Inflammatory macrophage treated with lipopolysaccharide for 4 hours (primary cell): ENCODE measurements around the gene NOM1.

Source experiments
- DNase-seq: peaks from one replicate; pipeline ENCODE4 v3.0.0-alpha.2; 2020

Gene NOM1

DNA sequence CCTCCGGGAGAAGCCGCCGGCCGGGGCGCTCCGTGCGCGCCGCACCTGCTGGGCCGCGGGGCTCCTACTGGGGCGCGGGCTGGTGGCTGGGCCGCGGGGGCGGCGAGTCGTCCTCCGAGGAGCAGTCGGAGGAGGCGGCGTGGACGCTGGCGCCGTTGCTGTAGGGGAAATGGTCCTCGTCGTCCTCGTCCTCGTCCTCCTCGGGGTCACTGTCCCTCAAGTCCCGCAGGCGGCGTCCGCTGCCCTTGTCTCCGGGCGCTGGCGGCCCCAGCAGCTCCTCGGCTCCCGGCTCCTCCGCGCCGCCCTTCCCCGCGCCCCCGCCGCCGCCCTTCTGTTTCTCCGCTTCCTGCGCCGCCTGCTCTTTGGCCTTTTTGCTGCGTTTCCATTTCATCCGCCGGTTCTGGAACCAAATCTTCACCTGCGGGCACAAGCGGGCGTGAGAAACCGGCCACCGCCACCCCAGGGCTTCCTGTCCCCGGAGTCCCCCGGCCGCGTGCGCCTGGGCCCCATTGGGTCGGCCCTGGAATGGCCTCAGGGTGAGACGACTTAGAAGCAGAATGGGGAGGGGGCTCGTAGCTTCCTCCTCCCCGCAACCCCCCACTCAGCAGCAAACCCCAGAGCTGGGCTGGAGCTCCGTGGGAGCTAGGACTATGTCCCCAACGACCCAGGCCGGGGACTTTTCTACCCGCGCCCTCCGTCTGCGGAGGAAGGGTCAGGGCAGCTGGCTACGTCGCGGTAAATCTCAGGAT, 56.1 kb downstream of the NOM1 start:
- no peak for DNase-seq

DNA sequence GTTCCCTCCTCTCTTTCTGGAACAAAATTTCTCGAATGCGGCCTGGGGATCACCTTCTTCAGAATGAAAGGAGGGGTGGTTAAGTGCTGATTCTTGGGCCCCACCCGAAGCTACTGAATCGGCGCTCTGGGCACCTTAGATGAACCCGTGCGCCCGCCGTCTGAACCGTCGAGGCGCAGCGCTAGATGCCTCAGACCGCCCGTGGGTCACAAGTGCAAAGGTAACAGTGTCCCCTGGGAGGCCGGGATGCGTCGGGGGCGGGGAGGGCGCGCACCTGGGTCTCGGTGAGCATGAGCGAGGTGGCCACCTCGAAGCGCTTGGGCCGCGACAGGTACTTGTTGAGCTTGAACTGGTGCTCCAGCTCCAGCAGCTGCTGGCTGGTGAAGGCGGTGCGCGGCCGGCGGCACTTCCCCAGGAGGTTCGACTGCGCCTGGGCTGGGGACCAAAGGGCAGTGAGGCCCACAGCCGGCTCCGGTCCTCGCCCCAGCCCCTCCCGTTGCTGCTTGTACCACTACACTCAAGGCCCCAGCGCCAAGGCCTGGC, 56.8 kb downstream of the NOM1 start:
- DNase-seq: no peak

DNA sequence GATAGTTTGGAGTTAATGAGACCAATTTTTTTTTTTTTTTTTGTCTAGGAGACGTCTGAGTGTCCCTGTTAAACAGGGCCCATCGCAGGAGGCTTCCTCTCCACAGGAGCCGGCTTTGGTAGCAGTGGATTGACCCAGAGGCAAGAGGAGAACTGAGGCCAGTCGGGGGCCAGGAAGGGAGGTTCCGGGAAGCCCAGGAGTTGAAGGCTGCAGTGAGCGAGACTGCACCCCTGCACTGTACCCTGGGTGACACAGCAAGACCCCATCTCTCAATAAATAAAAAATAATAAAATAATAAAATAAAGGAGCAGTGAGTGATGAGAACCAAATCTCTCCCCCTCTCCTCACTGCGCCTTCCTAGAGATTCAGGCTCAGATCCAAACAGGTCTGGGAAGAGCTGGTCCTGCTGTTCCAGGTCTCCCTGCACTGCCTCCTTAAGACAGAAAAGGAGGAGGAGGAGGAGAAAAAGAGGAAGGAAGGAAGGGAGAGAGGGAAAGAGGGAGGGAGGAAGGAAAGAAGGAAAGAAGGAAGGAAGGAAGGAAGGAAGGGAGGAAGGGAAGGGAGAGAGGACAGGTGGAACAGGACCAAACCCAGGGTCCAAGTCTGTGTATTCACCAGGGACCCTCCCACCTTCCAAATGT, 57.4 kb downstream of the NOM1 start:
- no peak for DNase-seq

DNA sequence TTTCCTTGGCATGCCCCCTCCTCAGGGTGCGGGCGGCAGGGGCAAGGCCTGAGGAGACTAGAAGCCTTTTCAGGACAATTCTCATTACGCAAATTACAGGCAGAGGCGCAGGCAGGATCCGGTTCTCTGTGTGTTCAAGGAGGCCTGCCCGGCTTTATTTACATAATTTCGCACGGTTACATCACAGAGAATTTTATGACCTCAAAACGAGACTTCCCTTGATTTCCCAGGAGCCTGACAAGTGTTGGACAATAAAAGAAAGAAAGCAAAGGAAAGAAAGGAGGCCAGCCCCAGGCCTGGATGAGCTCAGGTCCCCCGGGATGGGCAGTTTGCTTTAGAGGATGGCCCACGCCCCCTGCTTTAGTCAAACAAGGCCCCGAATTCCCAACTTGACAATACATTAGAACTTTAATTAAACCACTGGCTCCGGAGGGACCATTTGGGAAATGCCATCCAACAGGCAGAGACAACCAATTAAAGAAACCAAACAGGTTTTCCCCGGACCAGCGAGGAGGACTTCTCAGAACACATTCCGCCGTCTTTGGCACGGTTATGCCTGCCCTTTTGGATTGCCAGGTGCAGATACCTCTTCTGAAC, 58.1 kb downstream of the NOM1 start:
- no peak for DNase-seq

DNA sequence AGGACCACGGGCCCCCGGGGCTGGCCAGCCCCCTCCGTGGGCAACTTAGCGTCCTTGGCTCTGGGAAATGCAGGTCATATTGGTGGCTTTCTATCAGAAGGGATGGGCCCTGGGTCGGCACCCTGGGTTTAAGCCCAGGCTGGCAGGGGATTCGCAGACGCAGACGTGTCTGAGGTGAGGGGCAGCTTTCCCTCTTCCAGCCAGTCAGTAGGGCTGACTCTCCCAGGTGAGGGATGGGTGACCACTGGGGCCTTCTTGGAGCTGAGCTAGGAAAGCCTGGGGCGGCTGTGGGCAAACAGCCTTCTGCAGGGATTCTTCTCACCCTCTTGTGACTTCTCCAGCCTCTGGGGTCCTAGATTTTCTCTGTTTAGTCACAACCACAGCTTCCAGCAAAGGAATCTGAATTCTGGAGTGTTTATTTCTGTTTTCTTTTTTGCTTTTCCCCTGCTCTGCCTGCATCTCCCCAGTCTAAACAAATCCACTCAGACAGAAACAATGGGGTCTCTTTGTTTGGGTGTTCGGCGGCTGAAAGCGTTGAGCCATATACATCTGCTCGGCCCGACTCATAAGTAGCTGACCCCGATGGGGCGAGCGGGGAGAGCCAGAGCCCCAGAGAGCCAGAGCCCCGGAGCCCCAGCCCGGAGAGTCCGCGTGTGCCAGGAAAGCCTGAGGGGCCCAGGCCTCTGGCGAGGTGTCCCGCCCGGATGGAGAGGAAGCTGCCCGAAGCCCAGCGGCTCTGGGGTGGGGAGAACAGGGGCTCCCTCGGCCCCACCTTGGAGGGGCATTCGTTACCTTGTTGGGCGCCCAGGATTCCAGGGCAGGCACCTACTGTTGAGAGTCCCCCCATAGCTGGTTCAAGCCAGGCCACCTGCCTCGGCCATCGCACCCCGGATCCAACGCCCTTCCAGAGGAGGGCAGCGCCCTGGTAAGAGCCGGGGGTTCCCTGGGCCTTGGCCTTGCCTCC, 59.0 kb downstream of the NOM1 start:
- DNase-seq: no peak

DNA sequence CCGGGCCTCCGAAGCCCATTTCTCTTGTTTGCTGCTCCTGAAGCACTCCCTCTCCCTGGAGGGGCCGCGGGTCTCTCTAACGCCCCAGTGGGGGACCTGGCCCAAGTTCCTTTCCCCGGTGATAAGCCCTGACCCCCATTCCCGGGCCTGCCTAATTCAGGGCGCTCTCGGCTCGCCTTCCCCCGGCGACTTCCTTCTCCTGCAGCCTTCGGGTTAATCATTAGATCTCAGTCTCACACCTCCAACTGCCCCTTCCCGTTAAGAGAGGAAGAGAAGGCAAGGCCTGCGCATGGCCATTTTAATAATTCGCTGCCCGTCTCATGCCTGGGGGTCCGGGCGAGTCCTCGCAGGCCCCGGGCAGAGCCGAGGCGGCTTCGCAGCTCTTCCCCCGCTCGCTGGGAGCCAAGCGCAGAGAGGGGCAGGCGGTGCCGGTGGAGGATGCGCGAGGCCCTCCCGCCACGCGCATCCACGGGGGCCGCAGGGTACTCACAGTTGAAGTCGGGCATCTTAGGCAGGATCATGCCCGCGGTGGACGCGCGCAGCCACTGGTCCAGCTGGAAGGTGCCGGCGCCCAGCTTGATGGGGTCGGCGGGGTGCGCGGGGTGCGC, 59.8 kb downstream of the NOM1 start:
- DNase-seq: no peak

DNA sequence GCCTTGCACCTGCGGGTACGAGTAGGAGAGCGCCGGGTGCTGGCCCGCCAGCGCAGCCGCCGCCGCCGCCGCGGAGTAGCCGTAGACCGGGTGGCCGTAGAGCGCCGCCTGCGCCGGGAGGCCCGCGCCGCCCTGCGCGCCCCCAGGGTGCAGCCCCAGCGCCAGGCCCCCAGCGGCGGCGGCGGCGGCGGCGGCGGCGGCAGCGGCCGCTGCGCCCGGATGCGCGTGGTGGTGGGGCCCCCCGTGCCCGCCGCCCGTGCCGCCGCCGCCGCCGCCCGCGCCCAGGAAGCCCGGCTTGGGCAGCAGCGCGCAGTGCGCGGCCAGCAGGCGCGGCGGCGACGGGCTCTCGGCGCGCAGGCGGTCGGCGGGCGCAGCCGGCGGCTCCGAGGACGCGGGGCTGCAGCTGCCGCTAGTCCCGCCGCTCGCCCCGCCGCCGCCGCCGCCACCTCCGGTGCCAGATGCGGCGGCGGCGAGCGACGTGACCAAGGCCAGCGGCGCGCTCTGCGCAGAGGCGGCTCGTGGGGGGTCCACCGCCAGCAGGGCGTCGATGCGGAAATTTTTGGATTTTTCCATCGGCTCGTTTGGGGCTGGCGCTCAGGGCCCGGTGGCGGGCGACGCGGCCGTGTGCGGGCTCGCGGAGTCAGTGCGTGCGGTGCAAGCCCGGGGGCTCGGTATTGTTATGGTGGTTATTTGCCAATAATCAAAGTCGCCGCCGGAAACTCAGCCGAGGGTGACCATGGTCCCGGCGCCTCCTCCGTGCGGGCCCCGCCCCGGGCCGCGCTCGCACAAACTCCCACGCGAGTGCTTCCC, 60.5 kb downstream of the NOM1 start:
- no peak for DNase-seq

DNA sequence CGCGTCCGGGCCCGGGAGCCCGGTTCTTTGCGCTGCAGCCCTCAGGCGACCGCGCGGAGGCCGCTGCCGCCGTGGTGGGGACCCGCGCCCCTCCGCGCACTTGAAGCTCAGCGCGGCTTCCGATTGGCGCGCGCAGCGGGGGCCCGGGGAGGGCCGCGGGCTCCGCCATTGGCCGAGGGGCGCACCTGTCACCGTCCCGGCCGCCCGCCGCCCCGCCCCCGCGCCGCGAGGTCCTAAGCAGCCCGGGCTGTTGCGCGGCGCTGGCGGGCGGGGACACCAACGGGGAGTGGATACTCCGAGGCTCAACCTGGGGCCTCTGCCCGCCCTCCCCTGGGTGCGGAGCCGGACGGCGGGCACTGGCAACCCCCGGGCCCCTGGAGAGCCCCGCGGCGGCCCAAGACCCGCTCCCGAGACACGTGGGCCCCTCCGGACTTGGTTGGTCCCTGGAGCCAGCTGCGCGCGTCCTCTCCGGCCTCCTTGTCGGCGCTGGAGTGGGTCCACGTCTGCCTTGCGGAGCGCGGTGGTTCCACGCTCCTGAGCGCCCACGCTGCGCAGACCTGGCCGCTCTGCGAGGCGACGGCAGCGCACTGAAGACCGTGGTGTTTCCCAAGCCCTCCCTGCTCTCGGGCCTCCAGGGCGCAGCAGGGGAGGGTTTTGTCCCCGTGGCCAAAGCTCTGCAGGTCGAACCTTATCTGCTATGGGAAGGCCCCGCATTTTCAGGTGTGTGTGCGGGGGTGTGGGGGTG, 61.2 kb downstream of the NOM1 start, which contains the start of gene MNX1:
Gene MNX1 (minus strand): TSS at position 76 of the 745 bp plus-strand sequence. CDS start 313 bp downstream, outside the sequence.
- no peak for DNase-seq

DNA sequence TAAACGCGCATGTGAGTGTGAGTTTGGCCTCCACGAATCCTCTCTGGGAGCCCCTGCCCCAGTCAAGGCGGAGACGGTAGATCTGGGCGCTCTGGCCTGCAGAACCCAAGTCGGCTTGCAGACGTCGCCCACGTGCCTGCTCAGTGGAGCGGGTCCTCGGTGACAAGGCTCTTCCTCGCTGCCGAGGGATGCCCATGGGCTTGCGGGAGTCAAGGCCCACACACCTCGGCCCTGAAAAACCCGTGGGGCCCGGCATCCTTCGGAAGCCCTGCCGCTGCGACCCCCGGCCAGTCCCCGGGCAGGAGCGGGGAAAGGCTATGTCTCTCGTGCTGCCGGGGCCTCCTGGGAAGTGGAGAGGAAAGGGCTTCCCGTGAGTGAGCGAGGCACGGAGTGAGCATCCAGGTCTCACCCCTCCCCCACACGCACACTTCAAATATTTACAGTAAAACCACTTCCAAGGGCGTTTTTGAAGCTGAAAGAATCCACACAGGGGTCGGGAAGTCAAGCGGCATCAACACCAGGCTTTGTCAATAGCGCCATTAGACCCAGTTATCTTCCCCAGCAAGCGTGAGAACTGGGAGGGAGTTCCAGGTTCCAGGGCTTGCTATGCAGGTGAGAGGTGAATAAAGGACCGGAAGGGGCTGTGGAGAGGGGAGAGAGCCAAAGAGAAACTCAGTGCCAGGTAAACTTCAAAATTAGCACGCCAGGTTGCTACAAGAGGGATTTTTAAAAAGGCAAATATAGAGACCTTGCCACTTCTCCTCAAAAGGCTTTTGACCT, 62.0 kb downstream of the NOM1 start:
- DNase-seq: no peak

DNA sequence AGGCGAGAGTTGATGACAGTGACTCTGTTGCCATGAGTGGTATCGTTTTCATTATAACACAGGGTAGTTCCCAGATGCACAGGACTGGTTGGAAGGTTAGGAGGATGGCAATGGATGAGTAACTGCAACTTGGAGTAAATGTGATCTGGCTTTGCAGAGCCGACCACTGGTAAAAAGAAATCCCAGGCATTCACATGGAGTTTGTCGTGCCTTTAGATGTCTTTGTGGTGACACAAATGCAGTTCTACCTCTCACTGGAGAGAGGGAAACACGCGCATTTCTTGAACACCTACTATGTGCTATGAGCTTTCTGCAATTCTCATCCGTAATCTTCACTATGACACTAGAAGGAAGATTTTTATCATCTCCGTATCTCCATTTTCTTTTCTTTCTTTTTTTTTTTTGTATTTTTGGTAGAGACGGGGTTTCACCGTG, 62.6 kb downstream of the NOM1 start:
- DNase-seq: no peak

DNA sequence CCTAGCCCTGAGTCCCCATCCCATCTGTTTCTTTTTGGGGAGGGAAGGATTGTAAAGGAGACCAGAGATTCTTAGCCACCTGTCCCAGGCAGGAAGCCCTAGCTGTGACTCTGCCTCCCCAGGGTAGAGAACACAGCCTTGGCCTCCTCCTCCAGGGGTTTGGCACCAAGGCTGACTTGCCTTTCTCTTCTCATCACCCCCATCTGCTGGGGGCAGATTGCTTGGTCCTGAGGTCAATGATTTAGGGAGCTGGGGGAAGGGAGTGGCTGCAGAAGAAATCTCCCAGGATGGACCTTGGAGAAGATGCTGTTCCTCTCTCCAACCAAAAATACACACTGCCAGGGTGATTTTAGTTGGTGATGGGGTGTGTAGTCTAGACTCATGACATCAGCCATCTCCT, 63.6 kb downstream of the NOM1 start:
- DNase-seq: no peak

DNA sequence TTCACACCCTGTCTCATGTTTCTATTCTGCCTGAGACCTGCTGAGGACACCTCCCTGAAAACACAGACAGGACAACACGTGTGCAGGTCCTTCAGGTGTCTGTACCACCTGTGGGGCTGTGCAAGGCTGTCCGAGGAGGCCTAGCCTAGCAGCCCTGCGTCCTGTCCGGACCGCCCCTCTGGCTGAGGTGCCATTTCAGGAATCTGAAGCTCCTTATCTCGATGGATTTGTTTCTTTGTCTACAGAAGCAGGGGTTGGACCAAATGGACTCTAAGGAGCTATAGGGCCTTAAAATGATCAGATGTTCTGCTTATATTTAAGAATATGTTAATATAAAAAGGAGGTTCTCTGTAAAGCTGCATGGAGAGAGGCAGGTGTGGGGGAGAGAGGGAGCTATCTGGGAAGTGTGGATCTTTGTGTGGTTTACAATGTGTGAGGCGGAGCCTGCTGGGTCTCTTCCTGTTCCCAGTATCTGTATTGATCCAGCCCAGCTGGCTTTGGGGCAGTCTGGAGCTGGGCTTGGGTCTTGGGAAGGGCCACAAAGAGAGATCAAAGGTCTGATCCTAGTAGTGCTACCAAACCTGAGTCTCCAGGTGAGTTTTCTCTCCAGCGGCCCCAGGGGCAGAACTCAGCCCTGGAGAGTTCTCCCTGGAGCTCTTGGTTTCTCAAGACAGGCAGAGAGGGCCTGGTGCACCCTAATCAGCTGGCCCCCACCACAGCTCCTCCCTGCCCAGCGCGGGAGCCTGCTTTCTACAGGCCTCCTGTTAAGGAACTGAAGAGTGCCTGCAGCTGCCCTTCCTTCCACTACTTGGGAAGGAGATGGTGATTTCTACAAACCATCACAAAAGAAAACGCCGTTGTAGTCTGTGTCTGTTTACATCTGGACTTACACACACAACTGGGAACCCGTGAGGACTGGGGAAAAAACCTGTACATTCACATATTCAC, 64.4 kb downstream of the NOM1 start:
- DNase-seq: no peak

DNA sequence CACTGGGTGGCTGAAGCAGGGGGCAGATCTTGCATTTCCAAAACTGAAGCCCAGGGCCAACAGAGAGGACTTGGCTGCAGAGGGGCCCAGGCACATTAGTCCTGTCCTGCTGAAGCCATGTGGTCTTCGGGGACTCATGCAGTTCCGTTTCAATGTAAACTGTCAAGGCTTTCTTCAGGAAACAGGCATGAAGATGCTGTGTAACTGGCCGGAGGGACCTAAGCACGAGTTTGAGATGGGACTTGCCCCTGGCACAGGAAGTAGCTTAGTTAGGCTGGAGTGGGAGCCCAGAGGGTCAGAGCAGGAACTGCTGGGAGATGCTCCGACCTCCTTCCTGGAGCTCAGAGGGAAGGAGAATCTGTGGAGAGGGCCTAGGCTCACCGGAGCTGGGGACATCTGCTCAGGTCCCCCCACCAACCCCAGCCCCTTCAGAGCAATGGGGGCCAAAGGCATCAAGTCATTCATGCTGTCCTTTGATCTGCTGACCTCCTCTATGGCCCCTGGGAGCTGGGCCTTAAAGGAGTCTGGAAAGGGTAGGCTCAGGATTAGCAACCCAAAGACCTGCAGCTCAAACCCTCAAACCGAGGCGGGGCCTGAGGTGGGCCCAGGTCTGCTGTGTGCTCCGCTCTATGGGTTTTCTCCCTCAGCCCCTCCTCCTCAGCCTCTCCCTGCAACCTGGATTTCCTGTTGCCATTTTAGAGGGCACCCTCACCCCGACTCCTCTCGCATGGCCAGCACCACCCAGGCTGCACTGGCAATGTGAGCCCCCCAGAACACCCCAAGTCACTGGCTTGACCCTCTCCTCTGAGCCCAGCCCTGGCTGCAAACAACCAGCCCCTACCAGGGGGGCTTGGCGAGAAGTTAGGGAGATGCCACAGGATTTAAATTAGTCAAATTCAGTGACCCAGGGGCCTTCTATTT, 65.4 kb downstream of the NOM1 start:
- DNase-seq: no peak

DNA sequence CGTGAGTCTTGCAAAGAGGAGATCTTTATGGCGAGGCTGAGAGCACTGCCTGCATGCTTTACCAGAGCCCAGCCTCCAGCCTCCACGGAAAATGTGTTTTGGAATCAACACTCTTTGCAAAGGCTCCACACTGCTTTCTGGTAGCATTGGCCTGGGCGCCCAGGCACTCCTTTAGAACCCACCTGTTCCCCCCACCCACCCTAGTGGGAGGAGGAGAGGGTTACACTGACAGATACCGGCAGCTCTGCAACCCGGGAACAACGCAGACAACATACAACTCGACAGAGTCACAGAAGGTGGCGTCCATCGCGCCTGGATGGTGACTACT, 66.5 kb downstream of the NOM1 start:
- DNase-seq: no peak

DNA sequence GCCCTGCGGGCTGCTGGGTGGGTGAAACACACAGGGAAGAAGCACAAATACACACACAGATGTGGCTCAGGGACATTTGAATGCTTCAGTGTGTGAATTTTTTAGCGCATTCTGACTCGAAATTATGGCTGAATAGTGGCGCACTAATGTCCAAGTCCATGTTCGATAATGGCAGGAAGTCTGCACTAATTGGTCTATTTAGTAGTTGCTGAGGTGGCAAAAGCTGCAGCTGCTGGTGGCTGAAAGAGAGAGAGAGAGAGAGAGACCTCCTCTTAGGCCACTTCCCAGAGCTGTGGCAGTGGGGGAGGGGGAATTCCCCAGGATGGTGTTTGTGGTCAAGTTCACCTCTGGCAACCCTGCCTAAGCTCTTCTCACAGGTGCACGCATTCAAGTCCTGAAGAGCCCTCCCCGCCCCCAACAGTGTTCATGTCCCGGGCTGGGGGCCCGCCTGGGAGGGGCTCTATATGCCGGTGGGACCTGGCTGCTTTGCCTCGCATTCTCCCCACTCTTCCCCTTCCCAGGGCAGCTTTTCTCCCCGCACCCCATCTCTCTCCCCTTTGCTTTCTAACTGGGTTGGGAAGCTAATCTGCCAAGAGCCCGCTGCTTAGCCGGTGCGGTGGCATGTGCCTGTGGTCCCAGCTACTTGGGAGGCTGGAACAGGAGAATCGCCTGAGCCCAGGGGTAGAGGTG, 67.0 kb downstream of the NOM1 start:
- DNase-seq: no peak

DNA sequence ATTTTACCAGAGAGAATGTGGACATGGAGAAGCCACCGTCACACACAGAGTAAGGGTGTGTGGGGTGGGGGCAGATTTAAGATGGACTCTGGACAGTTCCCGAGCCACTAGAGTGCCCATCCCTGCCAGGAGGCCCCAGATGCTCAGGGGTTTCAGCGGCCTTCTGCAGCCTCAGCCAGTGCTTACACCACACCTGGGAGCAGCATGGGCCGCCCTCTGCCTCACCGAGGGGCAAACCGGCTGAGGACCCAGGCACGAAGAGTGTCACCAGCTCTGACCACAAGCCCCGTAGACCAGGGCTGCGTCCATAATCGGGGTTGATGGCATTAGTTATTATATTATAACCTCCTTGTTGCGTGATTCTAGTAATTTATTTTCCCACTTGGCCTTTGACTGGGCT, 67.6 kb downstream of the NOM1 start:
- no peak for DNase-seq
